GM19239 (cell line): ENCODE results near the gene NOS1.
A peak's percentile ranks its signal among the peaks of the same experiment; 100 is the strongest.
"Not testable (repeated sequence)": the region's sequence is repeated elsewhere in the genome, so short reads cannot be mapped to it uniquely, and the experiment has no call there.

Source experiments
- DNase-seq: peaks from one replicate; pipeline ENCODE4 v3.0.0; 2011; ENCODE audit warnings: low spot score; ENCODE audit not compliant: insufficient read length
- FAIRE-seq: peaks from 2 replicates; lab custom pipeline; 2011; peaks lifted over from hg19 to GRCh38; lab: Jason Lieb, UNC

The NOS1 gene

DNA sequence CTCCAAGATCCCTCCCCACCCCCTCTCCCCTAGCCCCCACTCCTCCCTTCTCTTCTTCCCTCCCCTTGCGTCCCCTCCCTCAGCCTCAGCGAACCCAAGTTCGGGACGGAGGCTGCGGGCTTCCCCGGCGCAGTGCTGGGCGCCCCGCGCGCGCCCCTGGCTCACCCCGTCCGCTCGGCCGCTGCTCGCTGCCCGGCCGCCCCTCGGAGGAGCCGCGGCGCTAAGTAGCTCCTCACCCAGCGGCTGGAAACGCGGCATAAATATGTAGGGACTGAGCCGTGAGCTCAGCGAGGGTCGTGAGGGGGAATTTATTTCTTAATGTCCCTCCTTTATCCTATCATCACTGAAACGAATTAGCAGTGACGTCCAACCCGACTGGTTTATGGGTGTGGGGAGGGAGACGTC is at the start of gene NOS1:
Gene NOS1, minus strand, starts transcription at position 280 of the 405 bp plus-strand sequence. CDS start 30,557 bp downstream, outside the sequence.
- DNase-seq (no peak), FAIRE-seq (no peak)

DNA sequence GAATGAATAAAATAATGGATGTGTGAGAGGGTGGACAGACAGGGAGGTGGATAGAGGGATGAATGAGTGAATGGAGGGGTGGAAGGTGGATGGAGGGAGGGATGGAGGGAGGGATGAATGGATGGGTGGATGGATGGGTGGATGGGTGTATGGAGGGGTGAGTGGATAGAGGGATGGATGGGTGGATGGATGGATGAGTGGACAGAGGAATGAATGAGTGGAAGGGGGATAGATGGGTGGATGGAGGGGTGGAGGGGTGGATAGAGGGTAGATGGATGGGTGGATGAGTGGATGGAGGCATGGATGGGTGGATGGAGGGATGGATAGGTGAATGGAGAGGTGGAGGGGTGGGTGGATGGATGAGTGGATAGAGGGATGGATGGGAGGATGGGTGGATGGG is 47.9 kb upstream of the NOS1 start:
- FAIRE-seq = no peak
- no peak for DNase-seq

DNA sequence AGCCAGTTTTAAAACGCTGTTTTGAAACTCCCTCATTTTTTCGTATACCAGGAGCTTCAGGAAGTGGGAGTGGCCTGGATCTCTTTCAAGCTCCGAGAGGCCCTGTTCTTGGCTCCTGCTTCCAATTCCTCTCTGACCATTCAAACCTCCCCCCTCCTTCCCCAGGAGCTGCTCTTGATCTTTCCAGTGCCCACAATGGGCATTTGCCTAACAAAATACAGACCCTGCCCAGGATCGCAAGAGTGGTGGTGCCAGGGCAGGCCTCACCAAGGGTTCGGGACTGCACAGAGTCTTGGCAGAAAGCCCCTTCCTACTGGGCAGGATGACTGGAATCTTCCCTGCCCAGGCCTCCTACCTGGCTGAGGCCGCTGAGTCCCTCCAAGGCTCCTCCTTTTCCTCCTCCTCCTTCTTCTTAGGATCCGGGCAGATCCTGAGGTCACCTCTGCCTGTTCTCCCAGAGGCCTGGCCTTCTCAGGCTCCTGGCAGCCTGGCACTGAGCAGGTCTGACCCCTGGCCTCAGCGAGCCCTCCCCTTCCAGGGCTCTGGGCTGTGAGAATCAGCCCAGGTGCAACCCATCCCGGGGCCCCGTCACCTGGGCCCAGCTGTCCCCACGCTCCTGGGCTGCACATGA is 46.9 kb upstream of the NOS1 start:
- no peak for FAIRE-seq
- DNase-seq = no peak

DNA sequence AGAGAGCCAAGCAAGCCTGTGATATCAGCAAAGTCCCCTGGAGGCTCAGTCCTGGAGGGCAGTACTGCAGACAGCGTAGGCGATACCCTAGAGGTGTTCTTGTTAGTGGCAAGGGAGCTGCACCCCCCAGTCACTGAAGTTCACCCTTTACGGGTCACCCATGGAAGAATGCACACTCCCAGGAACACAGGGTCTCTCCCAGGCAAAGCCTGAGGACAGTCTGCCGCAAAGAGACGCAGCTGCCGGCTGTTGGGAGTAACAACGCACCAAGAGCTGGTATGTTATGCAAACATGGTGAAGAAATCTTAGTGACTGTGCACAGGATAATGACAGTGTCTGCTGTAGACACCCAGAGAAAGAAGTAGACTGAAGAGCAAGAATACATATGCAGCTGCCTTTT is 43.5 kb upstream of the NOS1 start:
- DNase-seq (no peak), FAIRE-seq (no peak)

DNA sequence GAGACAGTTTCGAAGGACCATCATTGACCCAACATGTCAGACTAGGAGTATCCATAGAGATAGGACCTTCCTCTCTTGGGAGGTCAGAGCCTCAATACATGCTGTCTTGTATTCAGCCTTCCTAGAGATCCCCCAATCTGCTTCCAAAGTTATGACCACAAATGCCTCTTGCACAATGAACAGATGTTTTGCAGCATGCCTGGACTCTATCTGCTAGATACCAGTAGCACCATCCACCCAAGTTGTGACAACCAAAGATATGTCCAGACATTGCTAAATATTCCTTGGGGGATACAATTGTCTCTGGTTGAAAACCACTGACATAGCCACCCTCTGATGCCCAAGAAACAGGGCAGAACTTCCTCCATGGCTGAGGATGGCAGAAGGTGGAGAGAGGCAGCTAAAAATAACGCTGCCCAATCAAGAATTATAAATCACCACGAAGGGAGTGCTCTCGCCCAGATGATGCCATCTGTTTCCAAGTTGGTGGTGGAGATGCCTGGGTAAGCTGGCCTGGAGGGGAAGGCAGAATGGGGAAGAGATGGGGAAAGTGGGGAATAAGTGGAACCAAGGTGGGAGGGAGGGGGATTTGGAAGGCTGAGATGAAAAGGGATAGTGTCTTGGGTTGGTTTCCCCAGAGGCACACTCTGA is 42.9 kb upstream of the NOS1 start:
- DNase-seq = no peak
- FAIRE-seq = no peak

DNA sequence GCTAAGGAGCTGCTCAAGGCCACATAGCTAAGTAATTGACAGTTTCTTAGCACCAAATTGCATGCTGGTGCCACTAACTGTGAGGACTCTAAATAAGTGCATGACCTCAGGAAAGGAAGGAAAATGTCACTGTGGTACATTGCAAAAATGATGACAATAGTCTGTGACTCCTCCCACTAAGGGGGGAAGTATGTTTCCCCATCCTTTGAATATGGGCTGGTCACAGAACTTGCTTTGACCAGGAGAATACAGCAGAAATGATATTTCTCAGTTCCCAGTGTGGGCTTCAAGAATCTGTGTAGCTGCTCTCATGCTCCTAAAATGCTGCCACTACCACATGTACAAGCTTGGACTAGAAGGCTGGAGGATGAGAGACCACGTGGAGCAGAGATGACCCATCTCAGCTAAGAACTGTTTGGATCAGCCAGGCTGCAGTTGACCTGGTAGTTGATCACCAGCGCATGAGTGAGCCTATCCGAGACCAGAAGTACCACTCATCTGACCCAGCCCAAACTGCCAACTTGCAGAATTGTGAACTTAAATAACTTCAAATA is 42.2 kb upstream of the NOS1 start:
- DNase-seq = no peak
- no peak for FAIRE-seq

DNA sequence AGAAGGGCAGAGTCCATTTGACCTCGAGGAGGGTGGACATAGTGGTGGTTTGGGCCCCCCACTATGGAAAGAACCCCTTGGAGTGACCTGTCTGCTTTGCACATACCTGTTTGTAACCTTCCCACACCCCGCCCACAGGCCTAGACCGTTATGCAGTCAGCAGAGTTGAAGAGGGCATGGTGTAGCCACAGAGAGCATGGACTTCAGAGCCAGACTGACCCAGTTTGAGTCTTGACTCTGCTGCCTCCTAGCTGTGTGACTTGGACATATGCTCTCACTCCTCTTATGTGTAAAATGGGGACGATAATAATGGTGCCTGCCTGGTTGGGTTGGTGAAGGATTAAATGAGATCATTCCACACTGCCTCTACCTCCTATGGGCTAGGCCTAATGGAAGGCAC is 40.9 kb upstream of the NOS1 start:
- DNase-seq (no peak), FAIRE-seq (no peak)

DNA sequence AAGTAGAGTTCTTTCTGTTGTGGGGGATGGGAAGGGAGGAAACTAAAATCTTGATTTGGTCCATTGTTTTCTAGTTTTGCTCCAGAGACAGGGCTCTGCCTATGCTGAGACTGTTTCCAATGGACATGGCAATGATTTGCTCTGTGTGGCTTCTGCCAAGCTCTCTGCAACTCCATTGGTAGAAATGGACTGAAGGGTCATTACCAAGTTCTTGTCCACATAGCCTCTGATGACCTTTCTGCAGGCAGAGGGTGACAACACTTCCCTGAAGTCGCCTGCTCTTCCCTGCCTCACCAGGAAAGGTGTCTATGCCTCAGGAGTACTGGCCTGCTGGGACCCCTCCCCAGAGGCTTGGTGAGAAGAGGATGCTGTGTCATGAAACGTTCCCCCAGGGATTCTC is 39.5 kb upstream of the NOS1 start:
- FAIRE-seq (no peak), DNase-seq (no peak)

DNA sequence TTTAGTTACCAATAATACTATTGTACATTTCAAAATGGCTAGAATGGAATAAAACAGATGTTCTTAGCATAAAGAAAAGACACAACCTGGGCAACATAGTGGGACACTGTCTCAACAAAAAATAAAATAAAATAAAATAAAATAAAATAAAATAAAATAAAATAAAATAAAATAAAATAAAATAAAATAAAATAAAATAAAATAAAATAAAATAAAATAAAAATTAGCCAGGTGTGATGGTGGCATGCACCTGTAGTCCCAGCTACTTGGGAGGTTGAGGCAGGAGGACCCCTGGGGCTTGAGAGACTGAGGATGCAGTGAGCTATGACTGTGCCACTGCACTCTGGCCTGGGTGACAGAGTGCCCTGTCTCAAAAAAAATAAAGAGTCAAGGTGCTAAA is 37.1 kb upstream of the NOS1 start:
- not testable (repeated sequence) for FAIRE-seq, DNase-seq

DNA sequence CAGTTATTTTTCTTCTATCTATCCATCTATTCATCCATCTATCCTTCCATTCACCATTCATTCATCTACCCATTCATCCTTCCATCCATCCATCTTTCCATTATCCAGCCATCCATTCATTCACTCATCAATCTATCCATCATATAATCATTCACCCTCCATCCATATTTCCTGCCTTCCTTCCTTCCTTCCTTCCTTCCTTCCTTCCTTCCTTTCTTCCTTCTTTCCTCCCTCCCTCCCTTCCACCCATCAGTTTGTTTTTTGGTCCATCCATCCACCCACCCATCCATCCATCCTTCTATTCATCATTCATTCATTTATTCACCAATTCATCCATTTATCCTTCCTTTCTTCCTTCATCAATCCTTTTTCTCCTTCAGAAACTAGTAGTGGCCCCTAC is 34.3 kb upstream of the NOS1 start:
- FAIRE-seq (no peak), DNase-seq (no peak)

DNA sequence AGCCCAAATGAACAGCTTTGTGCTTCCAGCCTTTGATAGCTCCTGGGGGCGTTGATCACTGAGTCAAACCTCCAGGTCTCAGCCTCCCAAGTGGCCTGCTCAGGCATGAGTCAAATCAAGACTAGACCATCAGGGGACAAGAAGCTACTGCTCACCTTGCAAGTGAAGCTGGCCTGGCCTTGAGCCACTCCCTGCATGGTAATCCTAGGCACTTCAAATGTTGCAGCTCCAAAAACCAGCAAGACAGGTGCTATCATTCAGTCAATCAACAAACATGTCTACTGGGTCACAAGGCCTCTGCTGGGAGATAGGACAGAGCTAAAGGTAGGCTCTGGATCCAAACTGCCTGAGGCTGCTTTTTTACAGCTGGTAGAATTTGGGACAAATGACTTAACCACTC is 33.1 kb upstream of the NOS1 start:
- FAIRE-seq = no peak
- DNase-seq = no peak

DNA sequence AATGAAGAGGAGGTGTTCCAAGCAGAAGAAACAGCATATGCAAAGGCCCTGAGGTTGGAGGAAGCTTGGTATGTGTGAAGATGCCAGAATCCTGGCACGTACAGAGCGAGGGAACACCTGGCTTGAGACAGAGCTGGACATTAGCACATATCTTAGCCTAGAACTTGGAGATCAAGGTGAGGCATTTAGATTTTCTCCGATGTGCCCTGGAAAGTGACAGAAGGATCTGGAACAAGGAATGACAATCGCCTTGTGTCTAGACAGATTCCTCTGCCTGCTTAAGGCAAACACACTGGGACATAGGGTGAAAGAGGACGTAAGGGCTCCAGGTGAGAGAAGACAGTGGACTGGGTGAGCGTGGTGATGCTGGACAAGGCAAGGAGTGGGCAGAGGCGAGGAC is 32.2 kb upstream of the NOS1 start:
- FAIRE-seq = no peak
- DNase-seq = no peak

DNA sequence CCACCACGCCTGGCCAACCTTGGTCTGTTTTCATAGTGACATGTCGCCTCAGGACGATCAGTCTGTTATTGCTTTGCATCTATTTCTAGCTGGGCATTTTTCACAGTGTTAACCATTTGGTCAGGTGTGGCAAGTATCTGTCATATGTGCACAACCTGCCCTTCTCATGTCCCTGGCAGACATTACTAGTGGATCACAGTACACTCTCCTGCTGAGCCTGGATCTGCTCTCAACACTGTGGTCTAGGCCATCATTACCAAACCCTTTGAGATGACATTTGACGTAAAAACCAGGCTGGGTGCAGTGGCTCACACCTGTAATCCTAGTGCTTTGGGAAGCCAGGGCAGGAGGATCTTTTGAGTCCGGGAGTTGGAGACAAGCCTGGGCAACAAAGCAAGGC is 29.4 kb upstream of the NOS1 start:
- DNase-seq (no peak), FAIRE-seq (no peak)

DNA sequence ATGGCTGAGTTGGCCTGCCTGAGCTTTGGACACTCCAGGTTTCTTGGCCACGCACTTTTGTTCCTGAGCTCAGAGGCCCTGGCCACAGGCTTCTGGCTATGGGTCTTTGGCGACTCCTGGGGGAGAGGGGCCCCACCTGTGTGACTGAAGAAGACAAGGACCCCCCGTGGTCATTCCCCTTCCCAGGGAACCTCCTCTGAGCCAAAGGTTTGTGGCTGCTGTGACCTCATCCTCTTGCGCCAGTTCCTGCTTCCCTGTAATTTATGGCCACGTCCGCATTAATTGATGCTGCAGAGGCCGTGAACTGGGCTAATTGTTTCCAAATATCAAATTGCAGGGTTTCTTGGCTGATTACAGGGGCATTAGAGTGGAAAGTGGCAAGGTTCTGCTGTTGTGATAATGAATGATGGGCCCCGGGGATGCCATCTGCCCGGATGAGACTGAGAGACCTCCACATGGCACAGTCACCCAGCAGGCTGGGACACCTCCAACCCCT is 27.6 kb upstream of the NOS1 start:
- FAIRE-seq (no peak), DNase-seq (no peak)

DNA sequence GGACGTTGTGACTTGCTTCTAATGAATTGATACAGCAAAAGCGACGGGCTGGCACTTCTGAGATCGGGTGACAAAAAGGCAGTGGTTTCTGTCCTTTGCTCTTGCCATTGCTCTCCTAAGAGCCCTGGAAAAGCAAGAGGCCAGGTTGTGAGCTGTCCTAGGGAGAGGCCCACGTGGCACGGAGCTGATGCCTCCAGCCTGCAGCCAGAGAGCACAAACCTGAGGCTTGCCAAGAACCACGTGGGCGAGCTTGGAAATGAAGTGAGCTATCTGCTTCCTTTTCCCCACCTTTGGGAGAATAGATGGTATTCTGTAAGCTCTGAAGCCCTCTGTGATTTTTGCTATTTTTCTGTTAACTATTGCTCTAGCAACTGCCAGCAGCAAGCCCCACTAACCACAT is 26.4 kb upstream of the NOS1 start:
- DNase-seq = no peak
- no peak for FAIRE-seq

DNA sequence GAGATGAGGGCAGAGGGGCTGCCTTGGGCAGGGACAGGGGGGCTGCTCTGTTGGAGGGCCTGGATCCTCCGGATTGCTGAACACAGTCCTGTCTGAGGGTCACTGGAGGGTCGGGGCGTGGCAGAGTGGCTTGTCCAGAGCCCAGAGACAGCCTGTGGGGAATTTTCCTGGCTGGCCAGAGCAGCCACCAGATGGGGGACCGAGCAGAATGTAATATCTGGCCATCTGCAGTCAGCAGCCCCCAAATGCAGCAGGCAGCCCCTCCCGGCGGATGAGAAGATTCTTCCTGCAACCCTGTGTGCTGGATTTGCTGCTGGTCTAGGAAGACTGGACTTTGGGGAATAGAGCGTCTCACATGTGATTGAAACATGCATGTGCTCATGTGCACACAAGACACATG is 23.3 kb upstream of the NOS1 start:
- no peak for FAIRE-seq

DNA sequence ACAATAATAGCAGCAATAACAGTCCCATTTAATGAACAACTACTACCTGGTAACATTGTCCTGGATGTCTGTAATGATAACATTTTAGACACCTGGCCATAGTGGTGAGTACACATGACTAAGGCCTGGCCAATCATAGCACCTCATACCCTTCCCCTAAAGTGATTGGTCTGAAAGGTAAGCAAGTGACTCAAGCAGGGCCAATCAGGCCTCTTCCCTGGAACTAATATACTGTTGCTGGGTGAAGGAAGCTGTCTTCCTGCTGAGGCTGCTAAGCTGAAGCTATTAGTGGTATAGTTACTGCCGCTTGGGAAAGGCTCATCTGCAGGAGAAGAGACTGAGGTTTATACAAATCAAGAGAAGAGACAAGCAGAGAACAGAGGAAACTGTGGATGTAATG is 18.7 kb upstream of the NOS1 start:
- no peak for FAIRE-seq
- DNase-seq = no peak

More for the DNA sequence above, 23.3 kb upstream of the NOS1 start:
- no peak for DNase-seq

DNA sequence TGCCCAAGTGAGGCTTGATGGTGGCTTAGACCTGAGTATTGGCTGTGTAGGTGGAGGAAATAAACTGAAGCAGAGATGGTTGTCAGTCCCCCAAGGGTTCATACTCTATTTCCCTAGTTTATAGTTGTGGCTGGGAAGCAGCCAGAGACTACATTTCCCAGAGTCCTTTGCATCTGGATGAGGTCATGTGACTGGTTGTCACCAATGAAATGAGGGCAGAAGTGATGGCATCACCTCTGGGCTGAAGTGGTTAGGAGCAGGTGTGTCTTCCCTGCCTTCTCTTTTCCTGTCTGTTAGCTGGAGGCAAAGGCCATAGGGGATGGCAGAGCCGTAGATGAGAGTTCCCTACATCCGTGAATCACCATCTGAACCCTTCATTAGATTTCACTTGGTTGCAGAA is 16.3 kb upstream of the NOS1 start:
- FAIRE-seq (peak; percentile 49), DNase-seq (no peak)

DNA sequence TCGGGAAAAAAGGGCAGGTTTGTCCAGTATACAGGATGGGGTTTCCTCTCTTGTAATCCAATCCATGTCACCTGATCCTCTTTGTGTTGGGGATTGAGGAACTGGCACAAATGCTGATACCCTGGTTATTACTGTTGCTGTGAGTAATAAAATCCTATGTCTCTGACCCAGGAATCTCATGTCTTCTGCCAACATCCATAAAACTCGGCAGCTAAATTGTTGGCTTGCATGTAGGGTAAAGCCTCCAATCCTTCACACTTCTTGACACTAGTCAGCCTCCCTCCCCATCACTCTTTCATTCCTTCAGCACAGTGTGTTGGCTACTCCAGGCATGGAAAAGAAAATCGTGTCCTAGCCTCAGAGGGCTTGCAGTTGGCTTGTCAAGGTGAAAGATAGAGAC is 9.2 kb upstream of the NOS1 start:
- no peak for FAIRE-seq
- DNase-seq = no peak

DNA sequence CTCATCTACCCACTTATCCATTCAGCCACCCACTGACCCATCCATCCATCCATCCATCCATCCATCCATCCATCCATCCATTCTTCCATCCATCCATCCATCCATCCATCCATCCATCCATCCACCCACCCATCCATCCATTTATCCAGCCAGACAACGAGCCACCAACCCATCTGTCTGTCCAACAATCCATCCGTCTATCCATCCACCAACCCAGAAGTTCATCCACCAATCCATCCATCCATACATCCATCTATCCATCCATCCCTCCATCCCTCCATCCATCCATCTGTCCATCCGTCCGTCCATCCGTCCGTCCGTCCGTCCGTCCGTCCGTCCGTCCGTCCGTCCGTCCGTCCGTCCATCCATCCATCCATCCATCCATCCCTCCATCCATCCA is 8.6 kb upstream of the NOS1 start:
- not testable (repeated sequence) for DNase-seq, FAIRE-seq

DNA sequence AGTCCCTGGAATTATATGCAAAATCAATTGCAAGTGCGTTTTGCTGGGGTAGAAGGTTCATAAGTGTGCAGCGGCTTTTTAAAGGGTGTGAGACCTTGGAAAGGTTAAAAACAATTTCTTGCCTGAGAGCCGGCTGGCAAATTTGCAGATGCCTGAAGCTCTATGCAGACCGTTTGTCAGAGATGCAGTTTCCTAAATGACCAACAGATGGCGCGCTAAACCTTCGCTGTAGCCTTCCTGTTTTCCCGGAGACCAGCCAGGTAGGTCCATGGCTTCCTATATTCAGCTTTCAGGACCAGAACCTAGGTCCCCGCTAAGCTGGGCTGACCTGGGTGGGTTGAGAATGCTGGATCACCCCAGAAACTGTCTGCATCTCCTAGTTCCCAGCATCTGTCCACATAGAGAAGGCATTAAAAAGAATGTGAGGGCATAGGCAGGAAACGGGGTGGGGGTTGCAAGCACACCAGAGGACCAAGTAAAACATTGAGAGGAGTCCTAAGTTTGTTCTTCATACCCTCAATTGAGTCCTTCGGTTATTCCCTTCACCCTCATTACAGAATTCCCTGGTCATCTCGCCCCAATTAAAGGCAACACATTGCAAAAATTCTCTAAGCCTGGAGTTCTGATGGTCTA is 5.7 kb upstream of the NOS1 start:
- FAIRE-seq = peak; percentile 93

More for the DNA sequence above, 5.7 kb upstream of the NOS1 start:
- DNase-seq = peak; percentile 78
